Measurements from ENCODE around the gene GNG2. TPM values are rescaled to one million over a fixed set of nuclear protein-coding genes. Genes with fewer than 3 reads are reported as not detected.

The GNG2 gene
- total and polyA plus RNA-seq, 2 of the 8 experiments (the other 6 are each of a cell fraction or from before 2014, with no cell fraction given), result 8.2 to 17.9 TPM

GRCh38 chr14:51925980-51926379, 65.6 kb downstream of the GNG2 start (continued):
- TF ChIP-seq CHD7 (IDR thresholded peaks at IDR 0.05; ENCODE audit: insufficient replicate concordance, low read length), result no peak
- TF ChIP-seq CEBPB (IDR thresholded peaks at IDR 0.05; ENCODE audit: low read depth, low read length), result no peak
- no peak for TF ChIP-seq CBX8 (IDR thresholded peaks at IDR 0.05; ENCODE audit: borderline replicate concordance, low read depth, low read length)
- no peak for TF ChIP-seq SUZ12 (IDR thresholded peaks at IDR 0.05; ENCODE audit: low read length)
- no peak for TF ChIP-seq POLR2A (IDR thresholded peaks at IDR 0.05; ENCODE audit: control extremely low read depth in 1 of 2, low read depth in 2 of 2, low read length in 2 of 2)
- no peak for TF ChIP-seq SP4 (IDR thresholded peaks at IDR 0.05; ENCODE audit: low read length)
- TF ChIP-seq POU5F1 (IDR thresholded peaks at IDR 0.05; ENCODE audit: low read depth, low read length), result no peak
- TF ChIP-seq POLR2AphosphoS5 (IDR thresholded peaks at IDR 0.05; ENCODE audit: low read depth, low read length), result no peak
- TF ChIP-seq CHD1 (IDR thresholded peaks at IDR 0.05; ENCODE audit: low read depth, low read length), result no peak
- TF ChIP-seq TAF7 (optimal IDR thresholded peaks at IDR 0.05; ENCODE audit: borderline replicate concordance, low read depth, low read length), result no peak
- no peak for TF ChIP-seq HDAC6 (IDR thresholded peaks at IDR 0.05; ENCODE audit: low read depth, low read length)
